ENCODE data around the gene ENTPD8.
A peak's percentile ranks its signal among the peaks of the same experiment; 100 is the strongest.
"Not testable (repeated sequence)": the region's sequence is repeated elsewhere in the genome, so short reads cannot be mapped to it uniquely, and the experiment has no call there.

ENTPD8 gene

GRCh38 chr9:137475666-137476065 lies 34.5 kb upstream of the ENTPD8 start:
- no peak for DNase-seq

DNA sequence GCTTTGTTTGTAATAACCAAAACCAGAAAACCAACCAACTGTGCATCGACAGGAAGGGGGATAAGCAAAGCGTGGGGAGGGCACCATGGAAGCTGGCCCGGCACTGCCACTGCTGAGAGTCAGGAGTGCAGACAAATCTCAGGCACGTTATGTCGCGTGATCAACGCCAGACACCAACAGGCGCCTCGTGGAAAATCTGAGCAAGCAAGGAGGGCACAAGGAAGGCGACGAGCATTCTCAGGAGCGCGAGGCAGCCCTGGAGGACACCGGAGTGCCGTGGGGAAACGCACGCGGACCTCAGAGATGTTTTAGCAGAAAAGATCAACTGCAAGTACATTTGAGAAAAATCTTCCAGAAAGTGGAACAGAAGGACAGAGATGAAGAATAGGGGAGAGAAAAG lies 33.1 kb upstream of the ENTPD8 start:
- no peak for DNase-seq

DNA sequence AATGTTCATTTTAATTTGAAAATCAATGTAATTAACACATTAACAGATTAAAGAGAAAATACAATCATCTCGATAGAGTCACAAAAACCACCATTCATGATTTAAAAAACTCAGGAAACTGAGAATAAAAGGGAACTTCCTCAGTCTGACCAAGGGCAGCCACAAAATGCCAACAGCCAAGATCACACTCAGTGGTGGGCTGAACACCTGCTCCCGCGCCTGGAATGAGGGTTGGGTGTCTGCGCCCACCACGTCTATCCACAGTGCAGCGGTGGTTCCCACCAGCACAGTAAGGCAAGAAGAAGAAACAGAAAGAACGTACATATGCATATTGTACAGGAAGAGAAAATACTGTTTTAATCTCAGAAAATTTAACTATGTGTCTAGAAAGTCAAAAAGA lies 29.6 kb upstream of the ENTPD8 start:
- no peak for DNase-seq

- DNase-seq: no peak
Observed at GRCh38 chr9:137467896-137468295, 26.7 kb upstream of the ENTPD8 start.

- DNase-seq: no peak
Observed at GRCh38 chr9:137467161-137467581, 26.0 kb upstream of the ENTPD8 start.

DNA sequence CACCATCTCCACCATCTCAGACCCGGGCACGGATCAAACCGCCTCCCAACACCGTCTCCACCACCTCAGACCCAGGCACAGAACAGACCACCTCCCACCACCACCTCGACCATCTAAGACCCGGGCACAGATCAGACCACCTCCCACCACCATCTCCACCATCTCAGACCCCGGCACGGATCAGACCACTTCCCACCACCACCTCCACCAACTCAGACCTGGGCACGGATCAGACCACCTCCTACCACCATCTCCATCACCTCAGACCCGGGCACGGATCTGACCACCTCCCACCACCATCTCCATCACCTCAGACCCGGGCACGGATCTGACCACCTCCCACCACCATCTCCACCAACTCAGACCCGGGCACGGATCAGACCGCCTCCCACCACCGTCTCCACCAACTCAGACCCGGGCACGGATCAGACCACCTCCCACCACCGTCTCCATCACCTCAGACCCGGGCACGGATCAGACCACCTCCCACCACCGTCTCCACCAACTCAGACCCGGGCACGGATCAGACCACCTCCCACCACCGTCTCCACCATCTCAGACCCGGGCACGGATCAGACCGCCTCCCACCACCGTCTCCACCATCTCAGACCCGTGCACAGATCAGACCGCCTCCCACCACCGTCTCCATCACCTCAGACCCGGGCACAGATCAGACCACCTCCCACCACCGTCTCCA lies 25.4 kb upstream of the ENTPD8 start:
- not testable (repeated sequence) for DNase-seq

GRCh38 chr9:137465720-137466388 lies 24.7 kb upstream of the ENTPD8 start:
- DNase-seq: no peak

GRCh38 chr9:137465000-137465719 lies 24.0 kb upstream of the ENTPD8 start:
- no peak for DNase-seq

GRCh38 chr9:137464291-137464999 lies 23.3 kb upstream of the ENTPD8 start:
- no peak for DNase-seq

DNA sequence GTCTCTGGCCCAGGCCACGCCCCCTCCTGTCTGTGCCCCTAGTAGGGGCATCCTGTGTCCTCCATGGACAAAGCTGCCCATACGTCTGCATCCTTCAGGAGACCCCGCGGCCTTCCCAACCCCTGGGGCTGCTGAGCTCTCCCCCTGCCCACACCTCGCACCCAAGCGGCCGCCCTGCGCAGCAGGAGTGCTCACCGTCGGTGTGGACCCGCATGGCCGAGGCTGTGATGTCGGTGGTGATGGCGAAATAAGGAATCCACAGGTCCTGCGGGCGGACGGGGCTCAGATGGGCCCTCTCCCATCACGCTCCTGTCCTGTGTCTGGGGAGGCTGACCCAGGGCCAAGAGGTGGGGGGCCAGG lies 22.8 kb upstream of the ENTPD8 start:
- DNase-seq: no peak

DNA sequence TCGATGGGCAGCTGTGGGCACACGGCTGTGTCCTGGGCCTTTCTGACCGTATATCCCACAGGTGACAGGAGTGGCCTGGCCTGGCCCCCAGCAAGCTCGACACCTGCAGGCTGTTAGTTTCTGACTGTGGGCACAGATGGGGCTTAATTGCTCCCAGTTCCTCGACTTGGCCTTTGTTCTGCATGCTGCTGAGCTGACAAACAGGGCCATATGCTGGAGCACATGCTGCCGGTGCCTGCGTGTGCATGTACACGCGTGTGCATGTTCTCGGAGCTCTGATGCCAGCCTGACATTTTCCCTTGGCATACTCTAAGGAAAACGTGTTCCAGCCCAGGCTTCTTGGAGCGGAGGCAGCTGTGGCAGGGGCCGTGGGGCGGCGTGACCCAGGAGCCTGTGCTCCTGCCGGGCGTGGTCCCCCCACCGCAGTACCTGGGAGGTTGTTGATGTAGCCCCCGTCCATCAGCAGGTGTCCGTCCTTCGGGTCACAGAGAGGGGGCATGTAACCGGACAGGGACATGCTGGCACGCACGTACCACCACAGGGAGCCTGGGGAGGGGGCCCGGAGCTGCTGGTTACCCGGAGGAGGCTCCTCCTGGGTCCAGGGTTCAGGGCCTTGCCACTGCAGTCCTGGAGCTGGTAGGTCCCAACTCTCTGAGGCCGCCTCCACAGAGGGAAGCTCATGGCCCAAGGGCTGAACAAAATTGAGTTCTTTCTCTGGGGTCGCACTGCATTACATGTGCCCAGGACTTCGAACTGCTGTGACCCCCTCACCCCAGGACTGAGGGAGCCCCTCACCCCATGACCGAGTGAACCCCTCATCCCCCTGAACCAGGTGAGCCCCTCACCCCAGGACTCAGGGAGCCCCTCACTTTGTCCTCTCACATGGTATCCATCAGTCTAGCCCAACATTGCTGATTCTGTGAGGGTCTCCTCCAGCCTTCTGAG lies 22.1 kb upstream of the ENTPD8 start:
- no peak for DNase-seq

DNA sequence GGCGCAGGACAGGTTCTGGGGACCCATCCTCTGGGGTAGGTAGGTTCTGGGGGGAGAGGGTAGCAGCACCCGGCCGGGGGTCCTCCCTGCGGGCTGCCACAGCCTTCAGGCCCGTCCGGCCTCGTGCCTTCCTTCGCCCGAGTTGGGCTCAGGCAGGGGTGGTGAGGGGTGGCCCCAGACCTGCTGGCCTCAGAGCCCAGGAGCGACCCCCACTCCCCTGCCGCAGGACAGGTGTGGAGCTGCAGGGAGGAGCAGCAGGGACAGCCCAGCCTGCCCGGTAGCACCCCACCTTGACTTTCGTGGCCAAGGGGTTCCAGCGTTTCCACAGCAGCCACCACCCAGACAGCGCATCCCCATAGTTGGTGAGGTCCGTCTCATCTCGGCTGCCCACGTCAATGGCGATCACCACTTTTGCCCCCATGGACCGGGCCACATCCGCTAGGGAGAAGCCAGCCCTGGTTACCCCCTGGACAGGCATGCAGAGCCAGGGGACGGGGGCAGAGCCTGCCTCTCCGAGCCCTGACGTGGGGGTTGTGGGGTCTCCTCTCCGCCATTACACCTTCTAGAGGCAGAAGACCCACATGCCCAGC lies 21.3 kb upstream of the ENTPD8 start:
- DNase-seq: no peak

DNA sequence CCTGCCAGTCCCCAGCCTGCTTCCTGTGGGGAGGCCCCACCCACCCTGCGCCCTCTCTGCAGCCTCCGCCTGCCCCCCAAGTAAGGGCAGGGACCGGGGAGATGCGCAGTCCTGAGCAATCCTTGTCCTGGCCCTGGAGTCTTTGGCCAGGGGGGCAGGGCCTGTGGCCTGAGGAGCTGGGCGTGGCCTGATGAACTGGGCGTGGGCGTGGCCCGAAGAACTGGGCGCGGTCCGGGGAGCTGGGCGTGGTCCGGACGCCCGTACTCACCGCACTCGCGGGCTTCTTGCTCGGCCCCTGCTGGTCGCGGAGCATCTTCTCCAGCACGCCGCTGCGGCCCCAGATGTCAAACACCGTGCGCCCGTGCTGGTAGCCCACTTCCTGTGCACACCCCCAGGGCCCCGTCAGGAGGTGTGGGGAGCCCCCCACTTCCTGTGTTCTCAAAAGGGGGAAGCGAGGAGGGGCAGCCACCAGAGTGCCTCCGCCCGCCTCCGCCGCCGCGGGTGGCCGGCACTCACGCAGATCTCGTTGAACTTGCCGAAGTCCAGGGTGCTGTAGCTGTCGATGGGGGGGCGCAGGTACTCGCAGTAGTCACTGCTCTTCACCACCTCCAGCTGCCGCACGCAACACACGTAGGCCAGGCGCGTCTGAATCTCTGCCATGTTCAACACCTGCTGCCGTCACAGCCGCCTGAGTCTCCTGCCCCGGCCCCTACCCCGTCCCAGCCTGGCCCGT lies 20.7 kb upstream of the ENTPD8 start:
- DNase-seq: no peak

DNA sequence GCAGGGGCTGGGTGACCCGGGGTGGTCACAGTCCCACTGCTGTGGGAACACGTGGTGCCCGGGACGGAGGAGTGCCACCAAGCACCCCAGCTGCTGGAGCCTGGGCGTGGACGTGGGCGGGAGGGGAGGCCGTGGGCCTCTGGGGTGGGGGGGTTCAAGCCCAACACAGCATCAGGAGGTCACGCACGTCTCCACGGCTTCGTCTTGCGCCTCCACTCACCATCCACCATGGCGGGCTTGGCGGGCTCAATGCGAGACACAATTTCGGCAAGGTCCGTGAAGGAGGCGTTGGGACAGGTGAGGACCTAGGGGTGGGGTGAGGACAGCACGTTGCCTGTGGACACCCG lies 20.1 kb upstream of the ENTPD8 start:
- DNase-seq: no peak

DNA sequence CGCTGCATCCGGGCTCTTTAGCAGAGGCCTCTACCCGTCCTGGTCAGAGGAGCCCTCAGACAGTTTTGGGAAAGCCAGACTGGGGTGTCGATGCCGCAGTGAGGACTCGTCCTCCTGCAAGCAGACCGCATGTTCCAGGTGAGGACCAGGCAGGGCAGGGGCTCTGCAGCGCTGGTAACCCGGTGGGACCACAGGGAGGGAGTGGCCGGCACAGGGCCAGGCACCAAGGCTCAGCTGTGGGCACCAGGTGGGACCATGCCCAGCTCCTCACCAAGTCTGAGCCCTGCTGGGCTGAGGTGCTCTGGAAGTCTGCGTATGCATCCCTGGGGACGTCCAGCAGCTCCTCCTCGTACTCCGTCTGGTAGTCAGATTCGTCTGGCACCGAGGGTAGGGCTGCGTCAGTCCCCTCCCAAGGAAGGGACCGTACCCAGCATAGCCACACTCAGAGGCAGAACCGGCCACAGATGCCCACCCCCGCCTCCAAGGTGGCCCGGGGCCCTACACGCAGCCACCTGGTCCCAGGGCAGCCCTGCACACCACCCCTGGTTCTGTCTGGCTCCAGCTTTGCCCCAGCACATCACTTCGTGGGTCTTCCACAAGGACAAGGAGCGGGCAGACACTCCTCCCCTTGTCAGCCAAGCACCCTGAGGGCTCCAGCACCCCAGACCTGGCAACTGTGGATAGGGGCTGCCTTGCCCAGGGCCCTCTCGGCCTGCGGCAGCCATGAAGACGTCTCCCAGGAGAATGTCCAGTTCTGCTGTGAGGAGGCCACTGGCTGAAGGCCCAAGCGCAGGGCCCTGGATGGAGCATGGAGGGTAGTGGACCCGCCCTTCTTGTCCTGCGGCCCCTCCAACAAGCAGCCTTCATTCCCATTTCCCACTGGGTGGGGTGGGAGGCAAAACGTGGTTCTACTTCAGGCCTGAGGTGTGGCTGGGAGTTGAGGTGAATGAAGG lies 19.5 kb upstream of the ENTPD8 start:
- no peak for DNase-seq

DNA sequence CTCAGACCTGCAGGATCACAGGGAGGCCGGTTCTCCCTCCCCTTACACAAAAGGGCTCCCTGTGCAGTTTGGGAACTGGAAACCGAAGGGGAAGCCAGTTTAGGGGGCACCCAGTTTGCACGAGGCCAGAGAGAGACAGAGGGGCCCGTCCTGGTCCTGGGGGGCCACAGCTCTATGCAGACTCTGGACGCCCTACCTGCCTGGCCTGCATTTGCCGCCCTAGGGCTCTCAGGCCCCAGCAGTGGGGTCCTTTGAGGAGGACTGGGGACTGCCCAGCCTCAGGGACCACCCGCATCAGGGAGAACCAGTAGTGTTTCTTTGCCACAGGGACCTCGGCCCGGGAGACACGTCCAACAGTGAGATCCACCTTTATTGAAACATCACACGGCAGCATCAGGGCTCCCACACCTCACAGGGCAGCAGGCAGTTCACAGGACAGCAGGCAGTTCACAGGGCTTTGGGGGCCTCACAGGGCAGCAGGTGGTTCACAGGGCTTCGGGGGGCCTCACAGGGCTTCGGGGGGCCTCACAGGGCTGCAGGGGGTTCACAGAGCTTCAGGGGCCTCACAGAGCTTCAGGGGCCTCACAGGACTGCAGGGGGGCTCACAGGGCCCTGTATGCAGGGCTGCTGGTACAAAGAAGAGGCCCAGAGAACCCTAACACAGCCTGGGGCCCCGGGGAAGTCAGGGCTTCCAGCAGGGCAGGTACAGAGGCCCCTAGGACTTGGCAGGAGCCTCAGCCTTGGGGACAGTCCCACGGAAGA lies 18.6 kb upstream of the ENTPD8 start:
- no peak for DNase-seq

- DNase-seq: peak; percentile 94
Observed at GRCh38 chr9:137459152-137459600, 18.0 kb upstream of the ENTPD8 start, which contains the start of gene NSMF. NSMF (minus strand) TSS chr9:137459334; CDS start chr9:137459102, 232 bp downstream.

Measured in fibroblast of skin of scalp (primary cell).